Chondrocyte (in vitro differentiated cells): Measurements from ENCODE around the gene MARCO. TPM values are rescaled to one million over a fixed set of nuclear protein-coding genes. Genes with fewer than 3 reads are reported as not detected.

ENCODE experiments used
- DNase-seq: peaks from one replicate; pipeline ENCODE4 v3.0.0; 2021; ENCODE audit warnings: mixed read lengths, low spot score
- H3K27ac Mint-ChIP-seq: one replicate; pipeline ENCODE4 v1.8.0; 2021; ENCODE audit warnings: mild to moderate bottlenecking, moderate library complexity, mixed read lengths; ENCODE audit not compliant: unreplicated experiment
- H3K27me3 Mint-ChIP-seq: 2 replicates; pipeline ENCODE4 v1.8.0; 2021; ENCODE audit warnings: low read depth, mixed read lengths
- H3K36me3 Mint-ChIP-seq: 2 replicates; pipeline ENCODE4 v1.8.0; 2021; ENCODE audit warnings: low read depth, mixed read lengths
- H3K4me1 Mint-ChIP-seq: 2 replicates; pipeline ENCODE4 v1.8.0; 2021; ENCODE audit warnings: low read depth, mild to moderate bottlenecking, mixed read lengths
- H3K4me3 Mint-ChIP-seq: one replicate; pipeline ENCODE4 v1.8.0; 2021; ENCODE audit warnings: mild to moderate bottlenecking, moderate library complexity, mixed read lengths; ENCODE audit not compliant: unreplicated experiment
- H3K9me3 Mint-ChIP-seq: 2 replicates; pipeline ENCODE4 v1.8.0; 2021; ENCODE audit warnings: low read depth, mixed read lengths
- CTCF ChIP-seq: fragments of 200-600 bp; sonication (generic); IDR thresholded peaks from 2 replicates; pipeline ENCODE4 v1.5.0; 2021; ENCODE audit warnings: antibody characterized with exemption, mild to moderate bottlenecking, moderate library complexity
- total RNA-seq: library from RNA; stranded (reverse); gene quantifications from 3 replicates; pipeline ENCODE4 v1.2.1, GENCODE V29; 2021

Gene MARCO
- total RNA-seq, 1 donor from 2014 or later, result not detected

- TF ChIP-seq CTCF, result no peak
- Mint-ChIP-seq H3K27ac (no peak overlapping the region), H3K9me3 (peaks cover 12% of the 10 kb centered on the region), H3K4me3 (no peak overlapping the region), H3K27me3 (peaks cover 6% of the 10 kb centered on the region), H3K36me3 (no peaks in the 10 kb centered on the region), H3K4me1 (no peaks in the 10 kb centered on the region)
- no peak for DNase-seq
Observed at GRCh38 chr2:118925476-118925875, 16.5 kb upstream of the MARCO start.

- Mint-ChIP-seq H3K9me3 (peaks cover 16% of the 10 kb centered on the region), H3K36me3 (no peaks in the 10 kb centered on the region), H3K4me3 (no peak overlapping the region), H3K27ac (no peak overlapping the region), H3K4me1 (no peaks in the 10 kb centered on the region), H3K27me3 (peaks cover 6% of the 10 kb centered on the region)
- TF ChIP-seq CTCF, result no peak
- DNase-seq, result no peak
Observed at GRCh38 chr2:118925981-118926380, 16.0 kb upstream of the MARCO start.

- no peaks in the 10 kb centered on the region for H3K36me3 Mint-ChIP-seq
- no peak for DNase-seq
- H3K27ac Mint-ChIP-seq, result no peak overlapping the region
- TF ChIP-seq CTCF, result no peak
- H3K4me1 Mint-ChIP-seq, result no peaks in the 10 kb centered on the region
- peaks cover 26% of the 10 kb centered on the region for H3K9me3 Mint-ChIP-seq
- H3K4me3 Mint-ChIP-seq, result no peak overlapping the region
- H3K27me3 Mint-ChIP-seq, result no peaks in the 10 kb centered on the region
Observed at GRCh38 chr2:118929059-118929458, 12.9 kb upstream of the MARCO start.

- H3K4me3 Mint-ChIP-seq, result no peak overlapping the region
- TF ChIP-seq CTCF, result no peak
- H3K27me3 Mint-ChIP-seq, result no peaks in the 10 kb centered on the region
- no peaks in the 10 kb centered on the region for H3K4me1 Mint-ChIP-seq
- H3K36me3 Mint-ChIP-seq, result no peaks in the 10 kb centered on the region
- peaks cover 26% of the 10 kb centered on the region for H3K9me3 Mint-ChIP-seq
- no peak for DNase-seq
- H3K27ac Mint-ChIP-seq, result no peak overlapping the region
Observed at GRCh38 chr2:118932949-118933348, 9.0 kb upstream of the MARCO start.

- TF ChIP-seq CTCF, result no peak
- Mint-ChIP-seq H3K27me3 (peaks cover under 1% of the 10 kb centered on the region), H3K27ac (no peak overlapping the region), H3K4me1 (no peaks in the 10 kb centered on the region), H3K36me3 (no peaks in the 10 kb centered on the region), H3K9me3 (peaks cover 10% of the 10 kb centered on the region), H3K4me3 (no peak overlapping the region)
- no peak for DNase-seq
Observed at GRCh38 chr2:118936306-118936705, 5.7 kb upstream of the MARCO start.
